HG02798 (cell line): ENCODE data around the gene SPATA16.
"Not testable (repeated sequence)": the region's sequence is repeated elsewhere in the genome, so short reads cannot be mapped to it uniquely, and the experiment has no call there.

ENCODE experiments used
- ATAC-seq: cut with Tn5 transposase; IDR thresholded peaks from one replicate; pipeline ENCODE4 v1.9.1; 2021; ENCODE audit warnings: mild to moderate bottlenecking; ENCODE audit not compliant: unreplicated experiment, poor library complexity

SPATA16 gene

GRCh38 chr3:173066044-173067004 is 74.7 kb downstream of the SPATA16 start:
- peak; percentile 13 for ATAC-seq

DNA sequence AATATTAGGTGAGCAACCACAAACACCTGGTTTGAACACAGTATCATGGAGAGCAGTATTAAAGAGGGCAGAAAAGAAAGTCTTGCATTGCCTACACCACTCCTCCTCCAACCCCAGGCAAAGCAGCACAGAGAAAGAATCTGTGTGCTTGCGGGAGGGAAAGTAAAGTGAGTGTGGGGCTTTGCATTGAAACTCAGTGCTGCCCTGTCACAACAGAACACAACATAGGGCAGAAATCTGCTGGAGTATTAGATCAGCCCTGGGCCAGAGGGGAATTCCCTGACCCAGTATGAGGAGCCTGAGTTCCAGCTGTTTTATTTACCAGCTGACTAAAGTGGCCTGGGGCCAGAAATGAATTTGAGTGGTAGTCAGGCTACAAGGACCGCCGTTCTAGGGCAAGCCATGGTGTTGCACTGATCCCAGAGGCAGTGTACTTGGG is 75.5 kb downstream of the SPATA16 start:
- peak; percentile 39 for ATAC-seq

DNA sequence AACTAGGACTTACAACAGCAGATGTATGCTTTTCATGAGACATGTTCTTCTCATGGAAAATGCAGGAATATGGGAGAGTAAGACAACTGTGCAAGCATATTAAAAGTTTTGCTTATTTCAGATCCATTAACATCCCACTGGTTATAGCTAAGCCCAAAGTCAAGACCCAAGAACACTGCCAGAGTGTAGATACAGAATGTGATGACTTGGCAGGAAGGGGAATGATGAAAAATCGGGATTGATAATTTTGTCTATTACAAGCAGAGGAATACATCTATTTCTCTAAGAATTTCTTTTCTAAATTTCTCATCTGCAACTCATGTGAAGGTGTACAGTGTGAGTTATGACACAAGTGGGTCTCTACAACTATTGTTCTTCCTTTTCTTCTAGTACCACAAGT is 76.4 kb downstream of the SPATA16 start:
- no peak for ATAC-seq

GRCh38 chr3:173058229-173058628 is 82.8 kb downstream of the SPATA16 start:
- no peak for ATAC-seq

GRCh38 chr3:173055228-173055933 is 85.7 kb downstream of the SPATA16 start:
- peak; percentile 39 for ATAC-seq

- ATAC-seq, result no peak
Observed at GRCh38 chr3:173049360-173049759, 91.7 kb downstream of the SPATA16 start.

DNA sequence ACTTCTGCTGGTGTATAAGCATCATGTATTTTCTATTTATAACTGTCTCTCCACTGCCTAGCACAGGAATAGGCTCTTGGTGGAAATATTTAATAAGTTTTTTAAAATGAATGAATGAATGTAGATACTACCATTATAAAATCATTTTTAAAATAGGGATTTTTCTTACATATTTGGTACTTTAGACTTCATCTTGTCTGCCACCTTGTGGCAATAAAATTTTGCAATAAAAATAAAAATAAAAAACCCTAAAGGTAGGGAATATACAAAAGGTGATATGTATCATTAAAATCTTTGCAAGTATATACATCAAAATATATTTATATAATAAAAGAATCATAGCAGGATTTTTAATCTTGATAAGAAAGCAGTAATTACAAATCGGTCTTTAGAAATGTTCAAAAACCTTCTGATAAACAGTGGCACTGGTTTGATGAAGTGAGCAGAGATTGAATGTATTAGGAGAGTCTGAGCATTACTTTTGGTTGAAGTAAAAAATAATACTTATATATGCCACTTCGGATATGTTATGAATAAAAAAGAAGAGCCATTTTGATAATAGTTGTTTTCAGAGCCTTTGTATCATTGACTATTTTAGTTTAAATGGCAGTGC is 95.2 kb downstream of the SPATA16 start:
- no peak for ATAC-seq

DNA sequence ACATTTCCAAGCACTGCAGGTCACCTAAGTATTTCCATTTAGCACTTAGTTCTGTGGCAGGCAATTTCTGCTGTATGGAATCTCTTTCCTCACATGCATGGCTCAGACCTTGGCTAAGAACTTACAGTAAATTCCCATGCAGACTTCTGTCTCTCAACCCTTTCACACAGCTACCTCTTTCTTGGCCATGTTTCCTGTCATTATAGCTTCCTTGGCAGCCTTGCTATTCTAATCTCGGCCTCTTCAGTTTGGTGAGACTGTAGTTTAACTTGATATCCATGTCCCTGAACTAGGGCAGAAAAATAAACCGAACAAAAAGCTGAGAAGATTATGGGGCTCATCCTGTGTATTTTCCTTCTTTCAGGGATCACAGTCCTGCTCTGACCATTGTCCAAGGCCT is 96.0 kb downstream of the SPATA16 start:
- no peak for ATAC-seq

GRCh38 chr3:173043757-173044156 is 97.3 kb downstream of the SPATA16 start:
- no peak for ATAC-seq

DNA sequence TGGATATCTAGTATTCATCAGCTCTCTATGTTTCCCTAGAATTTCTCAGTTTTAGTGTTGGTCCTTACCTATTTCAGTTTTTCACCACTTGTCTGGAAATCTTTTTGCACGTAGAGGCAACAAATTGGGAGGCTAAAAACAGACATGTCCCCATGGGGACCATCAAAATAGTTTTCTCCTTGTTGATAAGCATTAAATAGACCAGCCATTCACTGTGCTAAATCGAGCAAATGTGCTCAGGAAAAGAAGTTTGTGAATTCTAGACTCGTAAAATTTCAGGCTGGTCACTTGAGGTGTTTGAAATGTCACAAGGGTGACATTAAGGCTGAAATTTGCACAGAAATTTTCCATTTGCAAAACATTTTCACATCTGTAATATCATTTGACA is 102.6 kb downstream of the SPATA16 start:
- ATAC-seq, result no peak

DNA sequence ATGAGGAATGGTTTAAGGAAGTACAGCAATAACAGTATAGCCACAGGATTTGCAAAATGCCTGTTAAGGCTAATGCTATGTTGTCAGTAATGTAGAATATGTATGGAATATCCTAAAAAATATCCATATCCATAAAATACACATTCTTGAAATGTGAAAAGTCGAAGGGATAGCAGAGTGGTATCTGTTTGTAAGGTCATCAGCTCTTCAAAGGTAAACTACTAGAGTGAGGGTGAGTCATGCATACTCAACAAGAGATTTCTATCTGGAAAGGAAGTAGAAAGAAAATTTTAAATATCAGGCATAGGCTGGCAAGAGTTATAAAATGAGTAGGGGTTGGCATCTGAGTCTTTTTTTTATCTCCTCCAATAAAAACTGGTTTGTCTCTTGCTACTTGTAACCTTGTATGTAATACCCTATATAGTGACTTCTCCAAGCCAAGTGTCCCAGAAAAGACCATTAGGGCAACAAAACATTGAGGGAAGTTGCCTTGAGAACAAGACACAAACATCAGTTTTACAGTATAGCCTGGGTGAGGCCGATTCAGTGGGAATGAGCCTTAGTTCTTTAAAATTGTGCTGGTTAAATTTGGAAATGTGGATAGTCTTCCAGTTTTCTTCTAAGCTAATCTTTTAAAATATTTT is 103.1 kb downstream of the SPATA16 start:
- ATAC-seq, result no peak

DNA sequence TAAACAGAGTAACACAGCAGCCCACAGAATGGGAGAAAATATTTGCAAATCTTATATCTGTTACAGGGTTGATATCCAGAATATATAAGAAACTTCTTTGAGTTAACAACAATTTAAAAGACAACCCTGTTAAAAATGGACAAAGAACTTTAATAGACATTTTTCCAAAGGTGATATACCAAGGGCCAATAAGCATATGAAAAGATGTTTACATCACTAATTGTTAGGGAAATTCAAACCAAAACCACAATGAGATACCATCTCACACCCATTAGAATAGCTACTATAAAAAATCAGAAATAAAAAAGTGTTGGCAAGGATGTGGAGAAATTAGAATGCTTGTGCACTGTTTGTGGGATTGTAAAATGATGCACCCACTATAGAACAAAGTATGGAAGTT is 110.8 kb downstream of the SPATA16 start:
- no peak for ATAC-seq

DNA sequence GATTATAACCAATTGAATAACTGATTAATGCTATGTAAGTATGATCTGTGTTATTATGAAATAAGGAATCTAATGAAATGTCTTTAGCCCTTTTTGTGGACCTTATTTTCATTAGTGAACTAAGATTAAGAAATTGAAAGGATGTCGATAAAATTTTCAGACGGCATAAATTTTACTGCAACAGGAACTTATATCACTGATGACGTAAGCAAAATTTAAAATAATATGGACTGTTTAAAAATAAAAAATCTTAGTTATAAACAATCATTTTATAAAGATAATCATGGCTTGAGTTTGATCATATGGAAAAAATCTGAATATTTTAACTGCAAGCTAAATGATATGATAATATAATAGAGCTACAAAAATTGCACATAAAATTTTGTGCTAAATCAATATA is 112.7 kb downstream of the SPATA16 start:
- no peak for ATAC-seq

GRCh38 chr3:173027429-173027828 is 113.6 kb downstream of the SPATA16 start:
- no peak for ATAC-seq

- ATAC-seq, result no peak
Observed at GRCh38 chr3:173025941-173026340, 115.1 kb downstream of the SPATA16 start.

DNA sequence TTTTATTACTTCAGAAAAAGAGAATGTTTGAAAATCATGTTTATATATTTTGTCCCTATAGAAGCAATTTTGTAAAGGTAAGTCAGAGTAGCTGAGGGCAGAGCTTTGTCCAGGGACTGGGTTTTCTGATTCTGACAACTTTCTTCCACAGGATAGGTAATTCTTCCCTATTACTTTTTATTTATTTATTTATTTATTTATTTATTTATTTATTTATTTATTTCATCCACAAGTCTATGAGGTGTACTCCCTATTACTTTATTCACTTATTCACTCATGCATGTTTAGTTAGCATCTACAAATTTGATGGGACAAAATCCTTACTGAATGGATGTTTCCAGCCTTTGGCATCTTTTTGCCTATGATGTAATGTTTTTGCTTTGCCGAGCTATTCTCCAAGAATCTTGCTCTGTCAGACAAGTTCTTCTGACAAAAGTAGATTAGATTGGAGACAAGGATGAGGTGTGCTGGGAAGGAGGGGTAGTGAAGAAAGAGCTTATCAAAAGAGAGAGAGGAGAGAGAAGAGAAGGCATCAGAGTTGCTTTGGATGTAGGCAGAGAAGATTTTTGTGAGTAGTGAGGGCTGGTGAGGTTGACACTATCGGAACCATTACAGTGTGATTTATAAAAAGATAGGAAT is 119.4 kb downstream of the SPATA16 start:
- no peak for ATAC-seq

- ATAC-seq, result not testable (repeated sequence)
Observed at GRCh38 chr3:173020128-173020527, 120.9 kb downstream of the SPATA16 start.

- ATAC-seq, result no peak
Observed at GRCh38 chr3:173019378-173019777, 121.7 kb downstream of the SPATA16 start.

GRCh38 chr3:173018758-173019157 is 122.3 kb downstream of the SPATA16 start:
- ATAC-seq, result no peak

GRCh38 chr3:173013219-173013832 is 127.7 kb downstream of the SPATA16 start:
- no peak for ATAC-seq
